ENCODE data around the gene QSOX1.

The QSOX1 gene

DNA sequence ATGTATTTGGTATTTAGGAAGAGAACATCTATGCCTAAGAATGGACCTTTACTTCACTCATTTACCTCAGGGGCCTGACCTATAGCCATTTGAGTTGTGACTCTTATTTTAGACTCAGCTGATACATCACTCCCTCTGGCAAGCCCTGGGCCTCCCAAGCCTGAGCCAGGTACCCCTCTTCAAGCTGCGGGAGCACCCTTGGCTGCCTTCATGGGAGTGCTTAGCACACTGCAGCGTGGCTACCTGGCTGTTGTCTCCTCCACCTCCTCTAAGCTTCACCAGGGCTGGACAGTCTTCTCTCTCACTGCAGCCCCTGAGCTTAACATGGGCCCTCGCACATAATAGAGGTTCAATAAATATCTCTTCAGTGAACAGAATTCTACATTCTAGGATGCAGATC, 51.9 kb downstream of the QSOX1 start:
- H3K27me3 ChIP-seq (ENCODE audit: low read depth, low read length), result no peaks in the 10 kb centered on the region
- no peaks in the 10 kb centered on the region for H4K20me1 ChIP-seq (ENCODE audit: insufficient read depth, low read length)
- H3K4me3 ChIP-seq (ENCODE audit: low read length), result no peak overlapping the region
- H3K9ac ChIP-seq (ENCODE audit: low read length), result no peak overlapping the region
- no peaks in the 10 kb centered on the region for H3K9me3 ChIP-seq (ENCODE audit: insufficient read depth, low read length)
- H3K36me3 ChIP-seq (replicated peaks; ENCODE audit: low read depth, low read length), result no peaks in the 10 kb centered on the region
- H3K79me2 ChIP-seq (ENCODE audit: low read length), result no peaks in the 10 kb centered on the region
- no peak overlapping the region for H3K4me2 ChIP-seq (ENCODE audit: low read length)
- no peak overlapping the region for H2AFZ ChIP-seq (ENCODE audit: low read depth, low read length)
- H3K27ac ChIP-seq (ENCODE audit: low read length), result no peak overlapping the region
- no peaks in the 10 kb centered on the region for H3K4me1 ChIP-seq (ENCODE audit: low read length)
- no peak for TF ChIP-seq EZH2phosphoT487 (IDR thresholded peaks at IDR 0.05; ENCODE audit: low read depth)
- TF ChIP-seq, protein P1, sequence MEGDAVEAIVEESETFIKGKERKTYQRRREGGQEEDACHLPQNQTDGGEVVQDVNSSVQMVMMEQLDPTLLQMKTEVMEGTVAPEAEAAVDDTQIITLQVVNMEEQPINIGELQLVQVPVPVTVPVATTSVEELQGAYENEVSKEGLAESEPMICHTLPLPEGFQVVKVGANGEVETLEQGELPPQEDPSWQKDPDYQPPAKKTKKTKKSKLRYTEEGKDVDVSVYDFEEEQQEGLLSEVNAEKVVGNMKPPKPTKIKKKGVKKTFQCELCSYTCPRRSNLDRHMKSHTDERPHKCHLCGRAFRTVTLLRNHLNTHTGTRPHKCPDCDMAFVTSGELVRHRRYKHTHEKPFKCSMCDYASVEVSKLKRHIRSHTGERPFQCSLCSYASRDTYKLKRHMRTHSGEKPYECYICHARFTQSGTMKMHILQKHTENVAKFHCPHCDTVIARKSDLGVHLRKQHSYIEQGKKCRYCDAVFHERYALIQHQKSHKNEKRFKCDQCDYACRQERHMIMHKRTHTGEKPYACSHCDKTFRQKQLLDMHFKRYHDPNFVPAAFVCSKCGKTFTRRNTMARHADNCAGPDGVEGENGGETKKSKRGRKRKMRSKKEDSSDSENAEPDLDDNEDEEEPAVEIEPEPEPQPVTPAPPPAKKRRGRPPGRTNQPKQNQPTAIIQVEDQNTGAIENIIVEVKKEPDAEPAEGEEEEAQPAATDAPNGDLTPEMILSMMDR (IDR thresholded peaks at IDR 0.05; ENCODE audit: low read depth, low read length), result no peak

DNA sequence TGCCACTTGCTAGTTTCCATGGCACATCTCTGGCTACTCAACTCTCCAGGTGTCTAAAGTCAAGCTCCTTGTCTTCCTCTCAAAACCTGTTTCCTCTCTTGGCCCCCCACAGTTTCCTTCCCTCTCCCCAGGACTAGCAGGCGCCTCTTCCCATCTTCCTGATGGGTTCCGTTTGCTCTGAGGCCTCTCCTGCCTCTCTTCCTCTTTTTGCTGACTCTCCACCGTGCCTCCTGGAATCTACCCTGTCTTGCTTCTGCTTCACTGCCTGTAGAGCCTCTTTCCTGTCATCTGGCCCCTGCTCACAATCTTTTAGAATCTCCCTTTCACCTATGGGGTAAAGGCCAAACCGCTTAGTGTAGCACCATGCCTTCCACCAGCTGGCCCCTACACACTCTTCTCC, 53.6 kb downstream of the QSOX1 start:
- Histone ChIP-seq H3K4me1 (ENCODE audit: low read length) (peaks cover 3% of the 10 kb centered on the region; the same call in 1 of the 2 replicates), H3K9ac (ENCODE audit: low read length) (no peak overlapping the region), H3K27ac (ENCODE audit: low read length) (no peak overlapping the region), H3K9me3 (ENCODE audit: insufficient read depth, low read length) (no peaks in the 10 kb centered on the region), H2AFZ (ENCODE audit: low read depth, low read length) (no peak overlapping the region), H3K4me2 (ENCODE audit: low read length) (no peak overlapping the region), H3K36me3 (replicated peaks; ENCODE audit: low read depth, low read length) (no peaks in the 10 kb centered on the region), H4K20me1 (ENCODE audit: insufficient read depth, low read length) (no peaks in the 10 kb centered on the region), H3K79me2 (ENCODE audit: low read length) (no peaks in the 10 kb centered on the region), H3K4me3 (ENCODE audit: low read length) (no peak overlapping the region), H3K27me3 (ENCODE audit: low read depth, low read length) (no peaks in the 10 kb centered on the region)
- no peak for TF ChIP-seq EZH2phosphoT487 (IDR thresholded peaks at IDR 0.05; ENCODE audit: low read depth)
- TF ChIP-seq, protein P1 (IDR thresholded peaks at IDR 0.05; ENCODE audit: low read depth, low read length), result no peak

DNA sequence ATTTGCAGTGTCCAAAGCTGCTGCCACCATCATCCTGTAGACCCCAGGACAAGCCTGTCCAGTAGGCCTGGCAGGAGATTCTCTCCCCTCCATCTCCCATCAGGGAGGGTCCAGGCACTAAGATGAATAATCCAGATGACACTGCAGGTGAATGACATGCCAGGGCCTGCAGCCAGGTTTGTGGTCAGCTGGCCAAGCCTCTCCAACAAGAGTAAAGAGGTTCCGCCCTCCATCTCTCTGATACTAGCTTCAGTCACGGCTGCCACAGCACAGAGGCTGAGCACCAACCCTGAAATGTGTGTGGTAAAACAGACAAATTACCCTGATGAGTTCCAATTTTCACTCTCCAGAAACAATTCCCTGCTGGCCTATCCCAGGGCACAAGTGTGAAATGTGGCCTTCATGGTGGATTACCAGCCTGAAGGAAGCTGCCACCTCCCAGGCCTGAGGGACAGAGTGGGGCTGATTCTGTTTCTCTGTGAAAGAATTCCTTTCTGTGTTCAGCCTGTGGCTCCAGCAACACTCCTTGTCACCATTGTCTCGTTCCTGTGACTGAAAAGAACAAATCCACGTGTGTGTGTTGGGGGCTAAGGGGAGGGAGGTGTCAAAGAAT, 55.4 kb downstream of the QSOX1 start:
- Histone ChIP-seq H3K4me3 (ENCODE audit: low read length) (no peak overlapping the region), H3K36me3 (replicated peaks; ENCODE audit: low read depth, low read length) (no peaks in the 10 kb centered on the region), H3K4me2 (ENCODE audit: low read length) (no peak overlapping the region), H3K27ac (ENCODE audit: low read length) (no peak overlapping the region), H2AFZ (ENCODE audit: low read depth, low read length) (no peak overlapping the region), H3K9me3 (ENCODE audit: insufficient read depth, low read length) (no peaks in the 10 kb centered on the region), H3K79me2 (ENCODE audit: low read length) (no peaks in the 10 kb centered on the region), H4K20me1 (ENCODE audit: insufficient read depth, low read length) (no peaks in the 10 kb centered on the region), H3K9ac (ENCODE audit: low read length) (no peak overlapping the region), H3K4me1 (ENCODE audit: low read length) (peaks cover 8% of the 10 kb centered on the region), H3K27me3 (ENCODE audit: low read depth, low read length) (no peaks in the 10 kb centered on the region)
- no peak for TF ChIP-seq EZH2phosphoT487 (IDR thresholded peaks at IDR 0.05; ENCODE audit: low read depth)
- TF ChIP-seq, protein P1 (IDR thresholded peaks at IDR 0.05; ENCODE audit: low read depth, low read length), result no peak

DNA sequence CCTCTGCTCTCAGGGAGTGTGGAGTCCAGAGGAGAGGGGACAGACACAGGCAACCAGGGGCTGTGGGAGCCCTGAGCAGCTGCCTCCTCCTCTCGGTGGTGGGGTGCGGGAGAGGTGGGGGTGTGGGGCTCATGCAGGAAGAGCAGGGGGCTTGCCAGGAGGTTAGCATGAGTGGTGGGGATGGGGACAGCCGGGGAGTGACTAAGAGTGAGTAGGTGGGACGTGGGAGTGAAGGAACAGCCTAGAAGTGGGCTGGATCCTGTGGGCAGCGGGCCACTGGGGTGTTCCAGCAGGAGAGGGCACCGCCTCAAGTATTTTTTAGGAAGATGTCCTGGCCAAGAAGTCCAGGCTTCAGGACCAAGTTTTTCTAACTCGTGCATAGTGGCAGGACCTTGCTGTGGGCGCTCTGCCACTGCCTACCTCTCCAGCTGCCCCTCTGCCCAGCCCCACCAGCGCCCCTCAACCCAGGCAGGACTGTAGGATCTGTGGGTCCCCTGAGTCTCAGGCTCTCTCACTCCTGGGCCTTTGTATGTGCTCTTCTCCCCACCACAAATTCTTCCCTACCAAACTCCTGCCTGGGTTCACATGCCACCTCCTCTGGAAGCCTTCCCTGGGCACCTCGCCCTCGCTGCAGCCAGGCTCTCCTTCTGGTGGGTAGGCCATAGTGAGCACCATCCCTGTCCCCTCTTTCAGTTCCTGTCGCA, 56.6 kb downstream of the QSOX1 start:
- no peaks in the 10 kb centered on the region for H3K9me3 ChIP-seq (ENCODE audit: insufficient read depth, low read length)
- TF ChIP-seq, protein P1 (IDR thresholded peaks at IDR 0.05; ENCODE audit: low read depth, low read length), result no peak
- no peak for TF ChIP-seq EZH2phosphoT487 (IDR thresholded peaks at IDR 0.05; ENCODE audit: low read depth)
- H4K20me1 ChIP-seq (ENCODE audit: insufficient read depth, low read length), result no peaks in the 10 kb centered on the region
- no peaks in the 10 kb centered on the region for H3K79me2 ChIP-seq (ENCODE audit: low read length)
- no peak overlapping the region for H3K27ac ChIP-seq (ENCODE audit: low read length)
- peak overlapping the region; percentile 33; the same call in 1 of the 2 replicates for H2AFZ ChIP-seq (ENCODE audit: low read depth, low read length)
- H3K9ac ChIP-seq (ENCODE audit: low read length), result no peak overlapping the region
- H3K36me3 ChIP-seq (replicated peaks; ENCODE audit: low read depth, low read length), result no peaks in the 10 kb centered on the region
- H3K27me3 ChIP-seq (ENCODE audit: low read depth, low read length), result no peaks in the 10 kb centered on the region
- H3K4me2 ChIP-seq (ENCODE audit: low read length), result no peak overlapping the region
- peaks cover 8% of the 10 kb centered on the region for H3K4me1 ChIP-seq (ENCODE audit: low read length)
- H3K4me3 ChIP-seq (ENCODE audit: low read length), result no peak overlapping the region

All from OCI-LY3 (cell line).